Measurements from ENCODE around the gene FOXRED1.
A peak's percentile ranks its signal among the peaks of the same experiment; 100 is the strongest.

The FOXRED1 gene

DNA sequence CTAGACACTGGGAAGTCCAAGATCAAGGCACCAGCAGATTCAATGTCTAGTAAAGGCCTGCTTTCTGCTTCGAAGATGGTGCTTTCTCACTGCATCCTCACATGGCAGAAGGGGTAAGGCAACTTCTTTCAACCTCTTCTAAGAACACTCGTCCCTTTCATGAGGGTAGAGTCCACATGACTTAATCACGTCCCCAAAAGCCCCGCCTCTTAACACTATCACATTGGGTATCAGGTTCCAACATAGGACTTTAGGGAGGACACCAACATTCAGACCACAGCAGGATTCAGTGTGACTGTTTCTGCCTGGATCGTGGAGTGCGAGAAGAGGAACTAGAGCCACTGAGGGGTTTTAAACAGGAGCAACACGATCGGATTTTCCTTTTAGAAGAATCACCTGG, 10.2 kb downstream of the FOXRED1 start:
- no peak for FAIRE-seq
- DNase-seq (ENCODE audit: insufficient read length), result no peak
- TF ChIP-seq TAF1 (IDR thresholded peaks at IDR 0.05; ENCODE audit: borderline replicate concordance, low read depth, low read length) (no peak), POLR2AphosphoS5 (IDR thresholded peaks at IDR 0.05; ENCODE audit: low read depth, low read length) (no peak), POLR2A (IDR thresholded peaks at IDR 0.05; ENCODE audit: low read depth, low read length) (no peak)

DNA sequence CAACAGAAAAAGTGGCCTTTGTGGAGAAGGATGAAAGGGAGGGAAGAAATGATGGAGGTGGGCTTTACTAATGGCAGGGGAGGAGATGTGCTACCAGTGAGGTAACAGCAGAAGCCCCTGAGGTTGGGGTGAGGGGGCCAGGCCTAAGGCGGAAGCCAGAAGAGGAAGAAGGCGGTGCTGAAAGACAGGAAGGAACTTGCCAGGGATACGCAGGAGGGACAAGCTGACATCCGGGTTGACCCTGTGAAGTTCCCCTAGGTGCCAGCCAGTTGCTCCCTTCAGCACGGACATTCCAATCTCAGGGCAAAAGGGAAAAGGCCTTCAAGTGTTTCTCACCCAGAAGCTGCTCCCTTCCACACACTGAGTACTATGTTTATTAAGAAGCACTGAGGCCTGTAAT, 11.6 kb downstream of the FOXRED1 start:
- TF ChIP-seq TAF1 (IDR thresholded peaks at IDR 0.05; ENCODE audit: borderline replicate concordance, low read depth, low read length) (no peak), POLR2AphosphoS5 (IDR thresholded peaks at IDR 0.05; ENCODE audit: low read depth, low read length) (no peak), POLR2A (IDR thresholded peaks at IDR 0.05; ENCODE audit: low read depth, low read length) (no peak)
- DNase-seq (ENCODE audit: insufficient read length) (no peak), FAIRE-seq (no peak)

DNA sequence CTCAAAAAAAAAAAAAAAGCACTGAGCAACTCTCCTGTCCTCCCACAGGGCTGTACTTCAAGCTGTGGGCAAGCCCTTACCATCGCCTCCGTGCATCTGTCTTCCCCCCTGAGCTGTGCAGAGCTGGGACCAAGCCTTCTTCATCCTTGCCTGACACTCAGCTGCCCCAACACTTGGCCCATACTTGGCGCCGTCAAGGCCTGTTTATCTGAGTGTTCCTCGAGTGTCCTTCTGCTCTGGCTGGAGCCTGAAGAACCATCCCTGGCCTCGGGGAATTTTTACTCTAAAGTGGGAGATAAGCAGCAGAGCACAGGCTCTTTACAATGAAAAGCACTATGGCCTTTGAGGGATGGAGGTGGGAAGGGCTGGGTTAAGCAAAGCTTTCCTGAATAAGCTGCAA, 12.3 kb downstream of the FOXRED1 start:
- FAIRE-seq, result no peak
- no peak for TF ChIP-seq POLR2A (IDR thresholded peaks at IDR 0.05; ENCODE audit: low read depth, low read length)
- TF ChIP-seq POLR2AphosphoS5 (IDR thresholded peaks at IDR 0.05; ENCODE audit: low read depth, low read length), result no peak
- TF ChIP-seq TAF1 (IDR thresholded peaks at IDR 0.05; ENCODE audit: borderline replicate concordance, low read depth, low read length), result no peak
- no peak for DNase-seq (ENCODE audit: insufficient read length)

DNA sequence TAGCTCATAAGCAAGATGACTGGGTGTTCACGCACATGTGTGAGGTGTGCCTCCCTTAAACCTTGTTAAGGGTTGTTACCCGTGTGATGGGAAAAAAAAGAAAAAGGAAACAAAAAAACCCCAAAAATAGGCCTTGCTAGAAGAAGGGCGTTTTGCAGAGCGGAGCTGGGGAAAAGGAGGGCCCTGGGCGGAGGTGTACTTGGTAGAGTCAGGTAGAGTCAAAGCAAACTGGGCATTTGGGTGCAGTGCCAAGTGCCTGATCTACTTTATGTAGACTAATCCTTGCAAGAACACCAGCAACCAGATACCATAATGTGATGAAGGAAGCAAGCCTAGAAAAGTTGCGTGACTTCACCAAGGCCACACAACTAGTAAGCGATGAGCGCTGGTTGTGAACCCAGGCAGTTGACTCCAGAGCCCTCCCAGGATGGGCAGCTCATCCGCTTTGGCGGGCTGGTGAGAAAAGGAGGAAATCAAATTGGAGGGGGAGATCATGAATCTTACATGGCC, 12.8 kb downstream of the FOXRED1 start:
- DNase-seq (ENCODE audit: insufficient read length) (no peak), FAIRE-seq (no peak)
- TF ChIP-seq POLR2A (IDR thresholded peaks at IDR 0.05; ENCODE audit: low read depth, low read length), result no peak
- no peak for TF ChIP-seq TAF1 (IDR thresholded peaks at IDR 0.05; ENCODE audit: borderline replicate concordance, low read depth, low read length)
- no peak for TF ChIP-seq POLR2AphosphoS5 (IDR thresholded peaks at IDR 0.05; ENCODE audit: low read depth, low read length)

DNA sequence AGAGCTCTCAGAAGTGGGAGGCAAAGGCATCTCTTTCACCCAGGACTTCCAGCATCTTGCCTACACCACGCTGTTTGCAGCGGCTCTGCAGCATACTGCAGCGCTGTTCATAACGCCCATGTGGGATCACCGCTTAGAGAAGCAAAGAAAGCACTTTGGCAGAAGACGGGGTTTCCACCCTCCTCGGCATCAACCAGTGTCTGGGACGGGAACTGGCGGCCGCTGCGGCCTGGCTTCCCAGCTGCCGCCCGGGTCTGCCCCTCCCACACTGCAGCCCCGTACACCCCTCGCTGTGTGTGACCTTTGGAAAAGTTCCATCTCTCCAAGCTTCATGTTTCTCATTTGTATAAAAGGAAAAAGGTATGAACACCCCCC, 13.4 kb downstream of the FOXRED1 start:
- TF ChIP-seq POLR2AphosphoS5 (IDR thresholded peaks at IDR 0.05; ENCODE audit: low read depth, low read length) (no peak), TAF1 (IDR thresholded peaks at IDR 0.05; ENCODE audit: borderline replicate concordance, low read depth, low read length) (no peak), POLR2A (IDR thresholded peaks at IDR 0.05; ENCODE audit: low read depth, low read length) (no peak)
- FAIRE-seq (peak; percentile 84), DNase-seq (ENCODE audit: insufficient read length) (no peak)

DNA sequence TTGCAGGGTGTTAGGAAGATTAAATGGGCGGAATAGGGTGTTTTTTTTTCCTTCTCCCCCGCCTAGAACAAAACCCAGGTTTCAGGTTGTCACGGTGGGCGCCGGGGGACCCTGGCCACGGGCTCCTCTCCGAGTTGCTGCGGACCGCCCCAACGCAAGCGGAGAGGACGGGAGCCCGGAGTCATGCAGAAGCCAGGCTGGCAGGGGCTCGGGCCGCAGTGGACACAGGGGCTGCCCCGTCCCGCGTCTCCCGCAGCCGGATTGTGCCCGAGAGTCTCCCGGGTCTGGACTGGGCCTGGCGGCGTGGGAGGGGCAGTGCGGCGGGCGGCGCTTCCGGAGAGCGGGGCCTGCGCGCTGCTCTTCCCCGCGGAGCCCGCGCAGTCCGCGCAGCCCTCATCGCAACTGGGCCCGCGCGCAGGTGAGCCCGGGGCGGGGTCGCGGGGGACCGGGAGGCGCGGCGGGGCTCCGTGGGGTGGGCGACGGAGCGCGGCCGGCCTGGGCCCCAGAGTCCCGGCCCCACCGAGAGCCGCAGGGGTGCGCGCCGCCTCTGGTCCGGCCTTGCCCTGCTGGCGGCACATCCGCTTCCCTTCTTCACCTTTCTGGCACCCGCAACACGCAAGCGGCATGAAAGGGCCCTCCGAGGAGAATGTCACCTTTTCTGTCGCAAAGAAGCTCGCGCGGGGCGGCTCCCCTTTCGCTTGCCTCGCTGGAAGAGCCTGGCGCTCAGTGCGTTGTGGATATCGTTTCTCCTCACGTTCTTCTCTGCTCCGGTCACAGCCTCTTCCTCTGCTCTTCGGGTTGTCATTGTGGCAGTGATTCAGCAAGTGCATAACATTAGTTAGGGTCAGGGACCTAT, 14.0 kb downstream of the FOXRED1 start, which contains the start of gene TIRAP:
Gene TIRAP, plus strand, starts transcription at position 358 of the 856 bp plus-strand sequence. CDS start 7,802 bp downstream, outside the sequence.
- peak; percentile 62 for DNase-seq (ENCODE audit: insufficient read length)
- FAIRE-seq, result peak; percentile 89
- TF ChIP-seq TAF1 (IDR thresholded peaks at IDR 0.05; ENCODE audit: borderline replicate concordance, low read depth, low read length) (0 out of 2 replicates have a peak, but pooled peaks have one; percentile 11), POLR2A (IDR thresholded peaks at IDR 0.05; ENCODE audit: low read depth, low read length) (peak; percentile 73; the same call in 1 of the 2 replicates), POLR2AphosphoS5 (IDR thresholded peaks at IDR 0.05; ENCODE audit: low read depth, low read length) (no peak)

DNA sequence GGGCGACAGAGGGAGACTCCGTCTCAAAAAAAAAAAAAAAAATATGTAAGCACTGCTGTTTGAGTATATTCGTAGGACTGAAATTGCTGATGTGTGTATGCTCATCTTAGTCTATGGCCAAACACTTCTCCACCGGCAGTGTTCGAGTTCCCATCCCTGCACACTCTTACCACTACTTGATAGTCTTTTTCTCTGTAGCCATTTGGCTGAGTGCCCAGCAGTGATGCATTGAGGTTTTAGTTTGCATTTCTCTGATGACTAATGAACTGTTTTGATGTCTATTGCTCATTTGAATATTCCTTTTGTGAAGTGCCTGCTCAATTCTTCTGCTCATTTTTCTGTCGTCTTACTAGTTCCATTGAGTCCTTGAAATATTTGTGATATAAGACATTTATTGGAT, 15.9 kb downstream of the FOXRED1 start:
- peak; percentile 83 for FAIRE-seq

DNA sequence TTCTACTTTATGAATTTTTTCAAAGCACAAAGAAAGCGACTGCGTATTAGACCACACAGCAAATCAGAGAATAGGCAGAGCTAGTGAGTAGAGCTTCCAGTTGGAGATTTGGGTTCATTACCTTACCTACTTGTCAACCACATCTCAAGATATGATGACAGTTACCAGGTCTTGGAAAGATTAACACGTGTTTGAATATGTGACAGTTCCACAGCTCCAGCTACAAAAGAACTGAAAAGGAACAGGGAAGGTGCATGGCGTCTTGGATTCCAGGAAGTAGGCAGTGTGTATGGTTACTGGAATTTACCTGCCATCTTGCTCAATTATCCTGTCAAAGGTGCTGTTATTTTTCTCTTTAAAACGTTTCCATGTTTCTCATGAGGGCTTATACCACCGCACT, 19.3 kb downstream of the FOXRED1 start:
- FAIRE-seq (no peak), DNase-seq (ENCODE audit: insufficient read length) (no peak)
- TF ChIP-seq TAF1 (IDR thresholded peaks at IDR 0.05; ENCODE audit: borderline replicate concordance, low read depth, low read length) (no peak), POLR2A (IDR thresholded peaks at IDR 0.05; ENCODE audit: low read depth, low read length) (no peak), POLR2AphosphoS5 (IDR thresholded peaks at IDR 0.05; ENCODE audit: low read depth, low read length) (no peak)

More for the DNA sequence above, 15.9 kb downstream of the FOXRED1 start:
- TF ChIP-seq POLR2AphosphoS5 (IDR thresholded peaks at IDR 0.05; ENCODE audit: low read depth, low read length) (no peak), POLR2A (IDR thresholded peaks at IDR 0.05; ENCODE audit: low read depth, low read length) (no peak), TAF1 (IDR thresholded peaks at IDR 0.05; ENCODE audit: borderline replicate concordance, low read depth, low read length) (no peak)
- DNase-seq (ENCODE audit: insufficient read length), result no peak

DNA sequence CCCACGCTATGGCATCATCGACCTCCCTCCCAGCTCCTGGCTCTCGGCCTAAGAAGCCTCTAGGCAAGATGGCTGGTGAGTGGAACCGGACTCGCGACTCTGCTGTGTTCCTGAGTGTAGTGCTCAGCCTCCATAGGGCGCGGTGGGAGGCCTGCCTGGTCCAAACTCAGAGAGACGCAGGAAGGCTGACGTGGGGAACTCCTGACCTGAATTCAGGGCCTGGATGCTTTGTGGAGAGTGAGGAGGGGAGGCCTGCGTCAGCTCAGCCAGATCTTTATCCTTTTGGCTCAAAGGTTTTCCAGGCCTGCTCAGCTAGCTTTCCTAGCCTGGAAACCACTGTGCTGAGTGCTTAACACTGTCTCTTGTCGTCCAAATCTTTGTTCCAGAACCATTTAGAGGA, 21.9 kb downstream of the FOXRED1 start:
- no peak for FAIRE-seq
- TF ChIP-seq POLR2AphosphoS5 (IDR thresholded peaks at IDR 0.05; ENCODE audit: low read depth, low read length) (no peak), TAF1 (IDR thresholded peaks at IDR 0.05; ENCODE audit: borderline replicate concordance, low read depth, low read length) (no peak), POLR2A (IDR thresholded peaks at IDR 0.05; ENCODE audit: low read depth, low read length) (no peak)
- no peak for DNase-seq (ENCODE audit: insufficient read length)

DNA sequence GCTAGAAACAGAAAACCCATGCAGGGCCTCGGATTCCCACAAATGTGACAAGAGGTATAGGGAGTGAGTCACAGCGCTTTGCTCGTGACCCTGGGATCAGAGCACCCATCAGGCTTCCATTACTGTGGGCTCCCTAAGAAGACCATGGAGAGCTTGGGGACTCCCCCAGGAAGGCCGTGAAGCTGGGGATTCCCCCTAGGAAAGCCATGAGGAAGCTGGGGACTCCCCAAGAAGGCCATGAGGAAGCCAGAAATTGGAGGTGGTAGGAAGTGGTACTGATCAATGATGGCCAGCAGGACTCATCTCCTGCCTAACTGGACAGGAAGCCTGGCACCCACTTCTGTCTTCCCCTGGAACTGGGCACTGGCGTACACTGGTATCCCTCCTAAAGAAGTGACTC, 24.8 kb downstream of the FOXRED1 start:
- no peak for DNase-seq (ENCODE audit: insufficient read length)
- FAIRE-seq, result peak; percentile 89
- TF ChIP-seq POLR2AphosphoS5 (IDR thresholded peaks at IDR 0.05; ENCODE audit: low read depth, low read length) (no peak), POLR2A (IDR thresholded peaks at IDR 0.05; ENCODE audit: low read depth, low read length) (peak; percentile 37; the same call in 1 of the 2 replicates), TAF1 (IDR thresholded peaks at IDR 0.05; ENCODE audit: borderline replicate concordance, low read depth, low read length) (no peak)

DNA sequence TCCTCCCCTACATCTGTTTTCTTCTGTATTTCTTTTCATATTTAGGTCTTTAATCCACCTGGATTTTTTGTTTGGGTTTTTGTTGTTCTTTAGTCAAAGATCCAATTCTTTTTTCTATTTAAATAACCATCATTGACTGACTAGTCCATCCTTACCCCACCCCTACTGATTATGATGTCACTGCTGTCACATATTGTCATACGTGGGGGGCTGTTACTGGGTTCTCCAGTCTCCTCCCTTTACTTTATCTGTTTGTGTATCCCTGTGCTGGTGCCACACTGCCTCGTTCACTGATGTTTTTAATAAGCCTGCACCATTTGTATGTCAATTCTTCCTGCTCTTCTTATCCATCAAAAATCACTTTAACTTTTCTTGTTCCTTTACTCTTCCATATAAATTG, 28.1 kb downstream of the FOXRED1 start:
- DNase-seq (ENCODE audit: insufficient read length) (no peak), FAIRE-seq (no peak)
- TF ChIP-seq POLR2AphosphoS5 (IDR thresholded peaks at IDR 0.05; ENCODE audit: low read depth, low read length) (no peak), TAF1 (IDR thresholded peaks at IDR 0.05; ENCODE audit: borderline replicate concordance, low read depth, low read length) (no peak), POLR2A (IDR thresholded peaks at IDR 0.05; ENCODE audit: low read depth, low read length) (no peak)
